Regular cardiac myocyte (primary cell): ENCODE data around the gene KMT2B. TPM values are rescaled to one million over a fixed set of nuclear protein-coding genes. Genes with fewer than 3 reads are reported as not detected.

Source experiments
- total RNA-seq: library from RNA; depleted of rRNA; stranded (reverse); fragments of >200 nt; gene quantifications from 2 replicates; pipeline ENCODE4 v1.2.3, GENCODE V29; 2014

KMT2B gene, protein sequence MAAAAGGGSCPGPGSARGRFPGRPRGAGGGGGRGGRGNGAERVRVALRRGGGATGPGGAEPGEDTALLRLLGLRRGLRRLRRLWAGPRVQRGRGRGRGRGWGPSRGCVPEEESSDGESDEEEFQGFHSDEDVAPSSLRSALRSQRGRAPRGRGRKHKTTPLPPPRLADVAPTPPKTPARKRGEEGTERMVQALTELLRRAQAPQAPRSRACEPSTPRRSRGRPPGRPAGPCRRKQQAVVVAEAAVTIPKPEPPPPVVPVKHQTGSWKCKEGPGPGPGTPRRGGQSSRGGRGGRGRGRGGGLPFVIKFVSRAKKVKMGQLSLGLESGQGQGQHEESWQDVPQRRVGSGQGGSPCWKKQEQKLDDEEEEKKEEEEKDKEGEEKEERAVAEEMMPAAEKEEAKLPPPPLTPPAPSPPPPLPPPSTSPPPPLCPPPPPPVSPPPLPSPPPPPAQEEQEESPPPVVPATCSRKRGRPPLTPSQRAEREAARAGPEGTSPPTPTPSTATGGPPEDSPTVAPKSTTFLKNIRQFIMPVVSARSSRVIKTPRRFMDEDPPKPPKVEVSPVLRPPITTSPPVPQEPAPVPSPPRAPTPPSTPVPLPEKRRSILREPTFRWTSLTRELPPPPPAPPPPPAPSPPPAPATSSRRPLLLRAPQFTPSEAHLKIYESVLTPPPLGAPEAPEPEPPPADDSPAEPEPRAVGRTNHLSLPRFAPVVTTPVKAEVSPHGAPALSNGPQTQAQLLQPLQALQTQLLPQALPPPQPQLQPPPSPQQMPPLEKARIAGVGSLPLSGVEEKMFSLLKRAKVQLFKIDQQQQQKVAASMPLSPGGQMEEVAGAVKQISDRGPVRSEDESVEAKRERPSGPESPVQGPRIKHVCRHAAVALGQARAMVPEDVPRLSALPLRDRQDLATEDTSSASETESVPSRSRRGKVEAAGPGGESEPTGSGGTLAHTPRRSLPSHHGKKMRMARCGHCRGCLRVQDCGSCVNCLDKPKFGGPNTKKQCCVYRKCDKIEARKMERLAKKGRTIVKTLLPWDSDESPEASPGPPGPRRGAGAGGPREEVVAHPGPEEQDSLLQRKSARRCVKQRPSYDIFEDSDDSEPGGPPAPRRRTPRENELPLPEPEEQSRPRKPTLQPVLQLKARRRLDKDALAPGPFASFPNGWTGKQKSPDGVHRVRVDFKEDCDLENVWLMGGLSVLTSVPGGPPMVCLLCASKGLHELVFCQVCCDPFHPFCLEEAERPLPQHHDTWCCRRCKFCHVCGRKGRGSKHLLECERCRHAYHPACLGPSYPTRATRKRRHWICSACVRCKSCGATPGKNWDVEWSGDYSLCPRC (N-terminal part only)
- 2.5 and 3.3 TPM in 2 replicates for total RNA-seq

DNA sequence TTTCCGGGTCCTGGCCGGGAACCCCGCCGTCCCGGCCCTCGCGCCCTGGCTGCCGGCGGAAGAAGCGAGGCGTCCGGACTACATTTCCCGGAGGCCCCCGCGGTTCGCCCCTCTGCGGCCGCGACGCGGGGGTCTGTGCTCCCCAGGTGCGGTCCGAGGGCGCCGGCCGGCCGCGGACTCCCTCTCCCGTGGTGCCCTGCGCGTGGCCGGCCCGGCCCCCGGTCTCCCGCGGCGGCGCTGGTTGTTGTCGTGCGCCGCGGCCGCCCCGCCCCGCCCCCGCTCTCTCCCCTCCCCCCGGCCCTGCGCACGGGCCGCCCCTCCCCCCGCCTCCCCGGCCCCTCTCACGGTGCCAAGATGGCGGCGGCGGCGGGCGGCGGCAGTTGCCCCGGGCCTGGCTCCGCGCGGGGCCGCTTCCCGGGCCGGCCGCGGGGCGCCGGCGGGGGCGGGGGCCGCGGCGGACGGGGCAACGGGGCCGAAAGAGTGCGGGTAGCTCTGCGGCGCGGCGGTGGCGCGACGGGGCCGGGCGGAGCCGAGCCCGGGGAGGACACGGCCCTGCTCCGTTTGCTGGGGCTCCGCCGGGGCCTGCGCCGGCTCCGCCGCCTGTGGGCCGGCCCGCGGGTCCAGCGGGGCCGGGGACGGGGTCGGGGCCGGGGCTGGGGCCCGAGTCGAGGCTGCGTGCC, at the start of gene KMT2B:
Gene KMT2B, plus strand, starts transcription at position 339 of the 680 bp plus-strand sequence. Its CDS starts 16 bp downstream, at position 355.

DNA sequence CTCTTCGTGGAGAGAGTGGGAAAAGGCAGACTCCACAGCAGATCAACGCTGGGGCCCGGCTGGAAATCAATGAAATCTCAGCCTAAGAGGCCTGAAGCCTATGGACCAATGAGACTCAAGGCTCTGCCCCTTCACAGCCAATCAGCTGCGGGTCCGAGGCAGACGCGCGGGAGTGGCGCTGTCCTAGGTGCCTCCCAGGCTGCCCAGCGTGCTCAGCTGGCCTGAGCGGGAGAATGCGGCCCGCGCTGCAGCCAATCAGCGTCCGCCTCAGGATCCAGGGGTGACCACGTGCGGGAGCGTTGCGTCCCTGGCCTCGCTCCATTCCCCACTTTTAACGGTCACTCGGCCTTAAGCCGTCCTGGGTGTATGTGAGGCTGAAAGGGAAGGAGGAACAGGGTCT, 13.6 kb upstream of the KMT2B start, which contains the start of gene ZBTB32:
Gene ZBTB32, plus strand, starts transcription at position 341 of the 400 bp plus-strand sequence. CDS start 10,069 bp downstream, outside the sequence.

DNA sequence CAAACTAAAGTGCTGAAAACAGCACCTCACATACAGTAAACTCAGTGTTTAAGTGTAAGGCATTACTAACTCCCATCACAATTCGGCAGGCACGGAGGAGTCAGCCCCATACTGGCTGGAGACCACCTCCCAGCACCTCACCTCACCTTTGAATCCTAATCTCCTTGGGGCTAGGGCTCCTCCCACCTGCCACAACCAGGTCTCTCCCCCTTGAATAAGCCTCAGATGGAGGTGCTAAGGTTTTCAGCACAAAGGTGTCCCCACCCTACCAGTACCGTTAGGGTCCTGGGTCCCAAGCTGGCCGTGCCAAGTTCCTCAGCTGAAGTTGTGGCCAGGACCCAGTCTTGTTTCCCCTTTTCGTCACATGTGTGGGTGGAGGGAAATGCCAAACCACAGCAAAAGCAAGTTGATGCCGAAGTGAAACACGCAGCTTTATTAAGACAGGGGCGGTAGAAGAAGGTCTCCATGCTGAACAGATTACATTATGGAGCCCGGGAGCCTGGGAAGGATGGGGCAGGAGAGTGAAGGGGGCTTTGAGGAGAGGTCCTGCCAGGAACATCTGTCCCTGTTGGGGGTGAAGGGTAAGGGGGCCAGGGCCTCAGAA, 24.4 kb downstream of the KMT2B start, which contains the start of gene IGFLR1:
Gene IGFLR1, minus strand, starts transcription at position 332 of the 604 bp plus-strand sequence. CDS start 1,272 bp downstream, outside the sequence.

DNA sequence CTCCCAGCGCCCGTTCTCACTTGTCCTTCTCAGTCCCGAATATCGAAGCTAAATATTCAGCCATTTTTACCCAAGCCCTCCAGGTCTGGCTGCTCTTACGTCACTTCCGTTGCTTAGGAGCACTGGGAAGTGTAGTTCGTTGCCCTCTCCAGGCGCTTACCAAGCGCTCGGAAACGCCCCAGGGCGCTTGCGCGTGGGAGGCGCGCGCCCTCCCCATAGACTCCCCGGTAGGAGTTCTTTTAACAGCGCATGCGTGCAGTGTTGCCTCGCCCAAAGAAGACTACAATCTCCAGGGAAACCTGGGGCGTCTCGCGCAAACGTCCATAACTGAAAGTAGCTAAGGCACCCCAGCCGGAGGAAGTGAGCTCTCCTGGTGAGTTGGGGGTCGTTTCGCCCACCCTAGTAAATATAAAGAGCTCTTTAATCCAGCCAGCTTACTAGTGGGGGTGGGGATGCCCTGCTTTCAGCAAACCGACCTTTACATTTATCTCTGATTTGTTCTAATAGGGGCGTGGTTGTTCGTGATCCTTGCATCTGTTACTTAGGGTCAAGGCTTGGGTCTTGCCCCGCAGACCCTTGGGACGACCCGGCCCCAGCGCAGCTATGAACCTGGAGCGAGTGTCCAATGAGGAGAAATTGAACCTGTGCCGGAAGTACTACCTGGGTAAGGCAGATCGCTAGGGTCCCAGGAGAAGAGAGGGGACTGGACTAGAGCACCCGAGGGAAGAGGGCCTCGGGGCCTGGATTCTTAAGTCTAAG, 27.7 kb downstream of the KMT2B start, which contains the start of the genes PSENEN and U2AF1L4:
Gene PSENEN, plus strand, starts transcription at position 324 of the 759 bp plus-strand sequence. Its CDS starts 280 bp downstream, at position 604.
Gene U2AF1L4, minus strand, starts transcription at position 91 of the 759 bp plus-strand sequence. Its CDS starts 27 bp downstream, at position 64.

DNA sequence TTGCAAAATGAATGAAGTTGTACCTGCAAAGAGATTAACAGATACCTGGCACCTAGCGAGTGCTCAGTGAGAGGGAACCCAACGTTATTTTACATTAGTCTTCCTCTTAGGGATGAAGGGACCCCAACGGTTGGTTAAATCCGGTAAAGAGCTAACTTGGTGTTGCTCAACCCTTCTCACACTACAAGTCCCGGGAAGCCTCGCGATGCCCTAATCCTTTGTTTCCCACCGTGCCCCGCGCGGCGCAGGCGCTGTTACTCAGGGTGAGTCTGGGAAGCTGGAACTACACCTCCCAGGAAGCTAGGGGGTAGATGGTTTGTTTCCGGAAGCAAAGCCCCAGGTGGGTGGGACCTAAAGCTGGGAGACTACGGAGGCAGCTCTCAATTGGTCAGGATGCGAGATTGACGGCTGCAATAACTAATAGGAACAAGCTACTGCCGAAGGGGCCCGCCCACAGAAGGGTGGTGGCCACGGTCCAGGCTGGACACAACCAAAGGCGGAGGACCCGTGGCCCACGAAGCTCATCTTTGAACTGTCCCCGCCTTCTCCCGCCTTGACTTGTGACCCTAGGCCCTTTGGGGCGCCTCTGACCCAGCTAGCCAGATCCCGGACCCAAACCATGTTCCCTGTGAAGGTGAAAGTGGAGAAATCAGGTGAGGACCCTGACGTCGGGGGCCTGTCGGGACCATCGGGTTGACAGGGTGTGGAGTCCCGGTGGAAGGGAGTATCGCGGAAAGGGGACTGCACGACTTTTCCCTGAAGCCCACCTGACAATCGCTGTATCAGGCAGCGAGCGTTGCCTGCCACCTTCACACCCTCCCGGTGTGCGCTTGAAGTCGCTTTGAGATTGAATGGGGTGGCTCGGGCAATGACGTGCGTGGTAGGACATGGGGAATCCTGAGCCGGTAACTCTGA, 30.6 kb downstream of the KMT2B start, which contains the start of gene LIN37:
Gene LIN37, plus strand, starts transcription at position 471 of the 915 bp plus-strand sequence. Its CDS starts 149 bp downstream, at position 620.

DNA sequence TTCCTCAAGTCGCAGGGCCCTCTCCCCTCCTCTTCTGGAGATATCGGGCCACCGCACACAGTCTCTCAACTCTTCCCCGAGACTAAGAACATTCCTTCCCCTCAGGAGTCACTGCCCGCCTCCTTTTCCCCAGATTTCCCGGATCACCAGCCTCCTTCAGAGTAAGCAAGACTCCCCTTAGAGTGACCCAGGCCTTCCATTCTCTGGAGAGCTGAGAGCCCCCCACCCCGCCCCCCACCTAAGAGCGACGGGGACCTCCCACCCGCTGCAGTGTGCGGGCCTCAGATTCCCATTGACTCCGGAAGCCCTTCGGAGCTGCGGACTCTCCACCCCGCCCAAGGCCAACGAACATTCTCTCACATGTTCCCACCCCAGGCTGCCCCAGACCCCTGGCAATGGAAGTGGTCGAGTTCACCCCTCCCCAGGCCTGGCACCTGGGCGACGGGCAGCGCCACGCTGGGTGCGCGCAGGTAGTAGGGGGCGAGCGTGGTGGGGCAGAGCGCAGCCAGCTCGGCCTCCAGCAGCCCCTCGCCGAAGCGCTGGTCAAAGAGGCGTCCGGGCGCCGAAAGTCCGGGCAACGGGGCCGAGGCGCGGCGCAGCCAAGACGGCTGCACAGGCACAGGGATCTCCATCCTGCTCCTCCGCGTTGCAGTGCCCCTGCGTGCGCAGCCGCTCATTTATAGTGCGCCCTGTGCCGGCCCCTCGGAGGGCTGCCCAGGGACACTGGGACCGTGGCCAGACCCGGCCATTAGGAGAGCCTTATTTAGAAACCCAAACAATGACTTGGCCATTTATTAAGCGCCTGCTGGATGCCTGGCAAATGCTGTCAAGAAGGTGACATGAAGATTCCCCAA, 38.8 kb downstream of the KMT2B start, which contains the start of gene HSPB6:
Gene HSPB6, minus strand, starts transcription at position 653 of the 854 bp plus-strand sequence. Its CDS starts 21 bp downstream, at position 632.

DNA sequence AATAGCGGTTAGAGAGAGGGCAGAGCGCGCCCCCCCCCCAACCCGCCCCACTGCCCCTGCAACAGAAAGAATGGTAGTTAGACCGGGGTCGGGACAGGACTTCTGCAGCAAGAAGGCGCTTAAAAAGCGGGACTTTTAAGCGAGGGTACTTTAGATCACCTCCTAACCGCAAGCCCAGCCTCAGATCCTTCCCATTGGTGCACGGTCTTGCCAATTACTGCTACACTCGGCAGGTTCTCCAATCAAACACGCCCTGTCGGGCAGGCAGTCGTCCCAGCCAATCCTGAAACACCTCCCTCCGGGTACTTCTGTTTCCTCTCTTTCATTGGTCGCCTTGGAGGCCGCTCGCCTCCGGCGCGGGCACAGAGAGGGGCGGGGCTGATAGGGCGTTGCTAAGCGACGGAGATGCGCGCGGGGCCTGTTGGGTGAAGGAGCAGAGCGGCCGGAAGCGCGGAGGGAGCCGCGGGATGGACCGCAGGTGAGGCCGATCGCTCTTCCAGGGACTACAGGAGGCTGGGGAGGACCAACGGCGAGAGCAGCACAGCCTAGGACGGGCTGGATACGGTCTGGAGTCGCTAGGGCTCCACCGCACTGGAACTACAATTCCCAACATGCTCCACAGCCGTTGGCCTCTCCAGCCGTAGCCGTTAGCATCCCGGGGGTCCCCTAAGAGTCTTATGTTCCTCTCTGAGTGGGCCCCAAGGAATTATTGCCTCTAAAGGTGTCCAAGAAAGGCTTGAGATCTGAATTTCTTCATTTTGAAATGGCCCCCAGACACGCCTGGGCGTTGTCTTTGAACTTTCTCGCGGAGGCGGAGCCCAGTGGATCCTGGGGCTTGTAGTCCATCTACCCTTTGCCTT, 40.2 kb downstream of the KMT2B start, which contains the start of gene PROSER3:
Gene PROSER3, plus strand, starts transcription at position 428 of the 860 bp plus-strand sequence. Its CDS starts 40 bp downstream, at position 468.

DNA sequence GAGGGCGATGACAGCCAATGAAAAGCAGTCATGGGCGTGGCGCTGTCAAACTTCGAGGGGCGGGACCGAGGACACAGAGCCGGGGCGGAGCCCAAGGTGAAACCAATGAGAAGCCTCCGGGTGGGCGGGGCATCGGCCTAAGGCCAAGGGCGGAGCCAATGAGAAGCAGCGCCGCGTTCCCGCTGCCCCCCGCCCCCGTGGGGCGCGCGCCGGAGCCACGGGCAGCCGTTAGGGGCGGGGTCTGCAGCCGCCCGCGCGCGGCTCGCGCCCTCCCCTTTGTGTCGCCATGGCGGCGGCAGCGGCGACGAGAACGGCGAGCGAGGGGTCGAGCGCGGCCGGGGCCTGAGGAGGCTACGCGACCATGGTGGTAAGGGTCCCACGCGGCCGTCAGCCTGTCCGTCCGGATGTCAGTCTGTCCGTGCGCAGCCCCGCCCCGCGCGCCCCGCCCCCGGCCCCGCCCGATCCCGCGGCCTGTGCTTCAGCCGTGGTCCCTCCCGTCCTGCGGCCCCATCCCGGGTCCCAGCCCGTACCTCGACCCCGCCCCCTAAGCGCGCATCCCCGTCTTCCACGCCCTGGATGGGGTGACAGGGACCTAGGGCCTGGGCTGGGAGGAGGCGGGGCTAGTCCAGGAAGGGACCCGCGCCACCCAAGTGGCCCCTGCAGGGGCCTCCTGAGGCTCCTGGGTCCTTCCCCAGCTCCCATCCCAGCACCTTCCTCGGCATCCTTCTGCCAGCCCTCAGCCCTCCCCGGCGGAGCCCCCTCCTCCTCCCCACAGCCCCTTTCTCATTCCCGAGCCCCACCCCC, 57.7 kb downstream of the KMT2B start, which contains the start of gene ARHGAP33:
Gene ARHGAP33, plus strand, starts transcription at position 267 of the 804 bp plus-strand sequence. Its CDS starts 95 bp downstream, at position 362.

Other genes starting within 250 kb of the KMT2B start
- not detected in 2 replicates for gene KRTDAP, start 227.5 kb upstream of the KMT2B start, total RNA-seq
- 0.77 and 2.5 TPM in 2 replicates for gene DMKN, start 204.4 kb upstream of the KMT2B start, total RNA-seq
- 0.19 and 2.0 TPM in 2 replicates for gene SBSN, start 189.7 kb upstream of the KMT2B start, total RNA-seq
- not detected in 2 replicates for gene GAPDHS, start 184.5 kb upstream of the KMT2B start, total RNA-seq
- gene TMEM147, start 172.4 kb upstream of the KMT2B start, total RNA-seq, result 83.2 and 98.7 TPM in 2 replicates
- not detected in 2 replicates for gene ATP4A, start 154.3 kb upstream of the KMT2B start, total RNA-seq
- not detected in 2 replicates for gene PMIS2, start 131.8 kb upstream of the KMT2B start, total RNA-seq
- 4.8 and 11.1 TPM in 2 replicates for gene HAUS5, start 105.3 kb upstream of the KMT2B start, total RNA-seq
- gene RBM42, start 89.0 kb upstream of the KMT2B start, total RNA-seq, result 26.2 and 58.3 TPM in 2 replicates
- 0.19 and 0.28 TPM in 2 replicates for gene ETV2, start 76.3 kb upstream of the KMT2B start, total RNA-seq
- 282 and 447 TPM in 2 replicates for gene COX6B1, start 69.7 kb upstream of the KMT2B start, total RNA-seq
- under 0.01 TPM in 1 of 2 replicates, not detected in the other for gene UPK1A, start 51.5 kb upstream of the KMT2B start, total RNA-seq
- not detected in 2 replicates for gene ZBTB32, start 13.4 kb upstream of the KMT2B start, total RNA-seq
- 0.56 and 1.3 TPM in 2 replicates for gene IGFLR1, start 24.4 kb downstream of the KMT2B start, total RNA-seq
- gene U2AF1L4, start 27.4 kb downstream of the KMT2B start, total RNA-seq, result 7.3 and 7.9 TPM in 2 replicates
- 15.1 and 17.5 TPM in 2 replicates for gene PSENEN, start 27.6 kb downstream of the KMT2B start, total RNA-seq
- 10.5 and 11.0 TPM in 2 replicates for gene LIN37, start 30.6 kb downstream of the KMT2B start, total RNA-seq
- 36.4 and 96.1 TPM in 2 replicates for gene HSPB6, start 39.0 kb downstream of the KMT2B start, total RNA-seq
- gene PROSER3, start 40.2 kb downstream of the KMT2B start, total RNA-seq, result 2.8 and 4.0 TPM in 2 replicates
- gene ARHGAP33, start 57.6 kb downstream of the KMT2B start, total RNA-seq, result 1.7 and 2.9 TPM in 2 replicates
- gene PRODH2, start 94.8 kb downstream of the KMT2B start, total RNA-seq, result not detected in 2 replicates
- not detected in 2 replicates for gene NPHS1, start 134.5 kb downstream of the KMT2B start, total RNA-seq
- 0.28 TPM in 1 of 2 replicates, not detected in the other for gene KIRREL2, start 138.9 kb downstream of the KMT2B start, total RNA-seq
- gene APLP1, start 150.6 kb downstream of the KMT2B start, total RNA-seq, result 12.7 and 14.8 TPM in 2 replicates
- gene NFKBID, start 182.5 kb downstream of the KMT2B start, total RNA-seq, result 2.0 and 2.5 TPM in 2 replicates
- 0.38 and 0.56 TPM in 2 replicates for gene HCST, start 184.5 kb downstream of the KMT2B start, total RNA-seq
- not detected in 2 replicates for gene TYROBP, start 190.3 kb downstream of the KMT2B start, total RNA-seq
- gene LRFN3, start 218.4 kb downstream of the KMT2B start, total RNA-seq, result 1.2 and 2.3 TPM in 2 replicates